ENCODE data around the gene CYP4F12. TPM values are rescaled to one million over a fixed set of nuclear protein-coding genes. Genes with fewer than 3 reads are reported as not detected.

Gene CYP4F12
- polyA plus RNA-seq, 2 of the 4 experiments (the other 2 are of a cell fraction), result 6.3 to 12.8 TPM

- H3K9me3 ChIP-seq, result no peaks in the 10 kb centered on the region
- FAIRE-seq (no peak), DNase-seq (ENCODE audit: low read depth in 1 of 2, low spot score in 1 of 2) (no peak), ATAC-seq (no peak)
- WGBS (ENCODE audit: missing lambda C conversion rate), result 0% methylated on average over 1 of the region's 1 CpG
- H3K4me1 ChIP-seq, result peaks cover 3% of the 10 kb centered on the region; the same call in 1 of the 3 replicates
- ChIA-PET POLR2A (no interaction called here), CTCF (no interaction called here)
- TF ChIP-seq USF2 (IDR thresholded peaks at IDR 0.05) (no peak), CBX8 (IDR thresholded peaks at IDR 0.05) (no peak), CHD4 (IDR thresholded peaks at IDR 0.05; ENCODE audit: borderline replicate concordance) (no peak), MAZ (IDR thresholded peaks at IDR 0.05; ENCODE audit: borderline replicate concordance, low read depth, low read length) (no peak), ATOH8 (CRISPR knock-in tag; IDR thresholded peaks at IDR 0.05; ENCODE audit: low read depth) (no peak), SREBF2 (IDR thresholded peaks at IDR 0.05) (no peak), HDAC2 (IDR thresholded peaks at IDR 0.05) (no peak), KDM1A (IDR thresholded peaks at IDR 0.05; ENCODE audit: low read depth) (no peak), ZC3H11A (IDR thresholded peaks at IDR 0.05) (no peak), E2F6 (IDR thresholded peaks at IDR 0.05; ENCODE audit: borderline replicate concordance, low read depth) (no peak)
- no peak overlapping the region for H3K4me2 ChIP-seq
- H3K27ac ChIP-seq, result no peak overlapping the region
- no peak overlapping the region for H3K4me3 ChIP-seq
These were observed 48.4 kb downstream of the CYP4F12 start for GRCh38 chr19:15721268-15721667.

- H3K4me2 ChIP-seq, result peak overlapping the region; percentile 54
- TF ChIP-seq HEYL (CRISPR knock-in tag; IDR thresholded peaks at IDR 0.05) (no peak), JUNB (IDR thresholded peaks at IDR 0.05) (no peak), HDAC2 (IDR thresholded peaks at IDR 0.05) (no peak), E2F6 (IDR thresholded peaks at IDR 0.05; ENCODE audit: borderline replicate concordance, low read depth) (no peak), CTCF (IDR thresholded peaks at IDR 0.05) (no peak), PHF8 (IDR thresholded peaks at IDR 0.05; ENCODE audit: borderline replicate concordance, low read depth) (no peak), ATOH8 (CRISPR knock-in tag; IDR thresholded peaks at IDR 0.05; ENCODE audit: low read depth) (no peak), PBX3 (IDR thresholded peaks at IDR 0.05) (no peak), NPAS2 (CRISPR knock-in tag; IDR thresholded peaks at IDR 0.05; ENCODE audit: borderline replicate concordance) (no peak), EHF (CRISPR knock-in tag; IDR thresholded peaks at IDR 0.05) (no peak), TFCP2L1 (CRISPR knock-in tag; IDR thresholded peaks at IDR 0.05) (no peak), HOXB13 (CRISPR knock-in tag; IDR thresholded peaks at IDR 0.05; ENCODE audit: low read depth) (no peak), ESRRA (IDR thresholded peaks at IDR 0.05; ENCODE audit: borderline replicate concordance, low read length) (no peak), FOSL2 (IDR thresholded peaks at IDR 0.05) (no peak), FOSL2 (CRISPR knock-in tag; IDR thresholded peaks at IDR 0.05) (no peak), RAD21 (conservative IDR thresholded peaks at IDR 0.05 in 1 of 2, IDR thresholded peaks at IDR 0.05 in 1 of 2) (no peak)
- DNase-seq (ENCODE audit: low read depth in 1 of 2, low spot score in 1 of 2) (no peak), FAIRE-seq (no peak), ATAC-seq (peak in 1 of 2 experiments; percentile 50; a peak in 1 of 6 replicates)
- peak overlapping the region; percentile 30; the same call in 2 of the 3 replicates for H3K4me3 ChIP-seq
- CTCF ChIA-PET, result no interaction called here
- H3K9me3 ChIP-seq, result no peaks in the 10 kb centered on the region
- POLR2A ChIA-PET, result no interaction called here
- WGBS (ENCODE audit: missing lambda C conversion rate), result 4% methylated on average over 22 of the region's 25 CpGs
- peaks cover 3% of the 10 kb centered on the region; the same call in 1 of the 3 replicates for H3K4me1 ChIP-seq
- no peak overlapping the region for H3K27ac ChIP-seq
These were observed 50.1 kb downstream of the CYP4F12 start for GRCh38 chr19:15722956-15723355.
